Cardiac fibroblast (primary cell): ENCODE data around the gene IFNA8.

Experiments used
- DNase-seq, 2 donors: peaks; one replicate each; pipeline versions ENCODE4 v3.0.0 to v3.0.0-alpha.2; 2010; ENCODE audit warnings: low read depth in 2 of 2
- H3K4me3 ChIP-seq, 2 donors: replicated peaks in 1 of 2; 1 replicate in 1 of 2; 2 replicates in 1 of 2; pipeline ENCODE4 v1.5.1; 2011; ENCODE audit warnings: low read depth in 2 of 2, low read length in 2 of 2, mild to moderate bottlenecking in 2 of 2, moderate library complexity in 1 of 2
- TF ChIP-seq, protein P1 (sequence below): IDR thresholded peaks from one replicate; pipeline ENCODE4 v1.5.1; 2011; ENCODE audit warnings: low read depth, mild to moderate bottlenecking, low read length, inconsistent platforms

Gene IFNA8

GRCh38 chr9:21450733-21451394, 41.9 kb downstream of the IFNA8 start:
- H3K4me3 ChIP-seq: no peak overlapping the region
- TF ChIP-seq, protein P1, sequence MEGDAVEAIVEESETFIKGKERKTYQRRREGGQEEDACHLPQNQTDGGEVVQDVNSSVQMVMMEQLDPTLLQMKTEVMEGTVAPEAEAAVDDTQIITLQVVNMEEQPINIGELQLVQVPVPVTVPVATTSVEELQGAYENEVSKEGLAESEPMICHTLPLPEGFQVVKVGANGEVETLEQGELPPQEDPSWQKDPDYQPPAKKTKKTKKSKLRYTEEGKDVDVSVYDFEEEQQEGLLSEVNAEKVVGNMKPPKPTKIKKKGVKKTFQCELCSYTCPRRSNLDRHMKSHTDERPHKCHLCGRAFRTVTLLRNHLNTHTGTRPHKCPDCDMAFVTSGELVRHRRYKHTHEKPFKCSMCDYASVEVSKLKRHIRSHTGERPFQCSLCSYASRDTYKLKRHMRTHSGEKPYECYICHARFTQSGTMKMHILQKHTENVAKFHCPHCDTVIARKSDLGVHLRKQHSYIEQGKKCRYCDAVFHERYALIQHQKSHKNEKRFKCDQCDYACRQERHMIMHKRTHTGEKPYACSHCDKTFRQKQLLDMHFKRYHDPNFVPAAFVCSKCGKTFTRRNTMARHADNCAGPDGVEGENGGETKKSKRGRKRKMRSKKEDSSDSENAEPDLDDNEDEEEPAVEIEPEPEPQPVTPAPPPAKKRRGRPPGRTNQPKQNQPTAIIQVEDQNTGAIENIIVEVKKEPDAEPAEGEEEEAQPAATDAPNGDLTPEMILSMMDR: no peak
- peak; percentile 48 to 56 for DNase-seq

DNA sequence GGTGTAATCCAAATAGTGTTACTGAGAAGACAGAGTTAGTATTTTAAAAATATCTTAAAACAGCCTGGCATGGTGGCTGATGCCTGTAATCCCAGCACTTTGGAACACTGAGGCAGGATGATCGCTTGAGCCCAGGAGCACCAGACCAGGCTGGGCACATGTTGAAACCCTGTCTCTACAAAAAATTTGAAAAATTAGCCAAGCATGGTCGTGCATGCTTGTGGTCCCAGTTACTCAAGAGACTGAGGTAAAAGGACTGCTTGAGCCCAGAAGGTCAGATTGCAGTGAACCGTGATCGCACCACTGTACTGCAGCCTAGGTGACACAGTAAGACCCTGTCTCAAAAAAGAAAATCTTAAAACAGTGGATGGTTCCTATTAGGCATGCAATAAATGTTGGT, 43.8 kb downstream of the IFNA8 start:
- DNase-seq: no peak
- TF ChIP-seq, protein P1: no peak

GRCh38 chr9:21454149-21454548, 45.2 kb downstream of the IFNA8 start:
- TF ChIP-seq, protein P1: no peak
- H3K4me3 ChIP-seq: no peak overlapping the region
- DNase-seq: peak; percentile 57 to 66

More for the DNA sequence above, 43.8 kb downstream of the IFNA8 start:
- no peak overlapping the region for H3K4me3 ChIP-seq

- TF ChIP-seq, protein P1: peak; percentile 80
- DNase-seq: peak; percentile 52 to 56
- no peak overlapping the region for H3K4me3 ChIP-seq
These were observed 46.4 kb downstream of the IFNA8 start for GRCh38 chr9:21455320-21455719.
